Epithelial cell of prostate (primary cell): Measurements from ENCODE around the gene UTRN.

ENCODE experiments used
- DNase-seq: peaks from one replicate; pipeline ENCODE4 v3.0.0-alpha.2; 2011; ENCODE audit warnings: low read depth, low spot score
- H3K27ac ChIP-seq: fragments of 450-650 bp; 2 replicates; pipeline ENCODE4 v1.5.1; 2017; ENCODE audit warnings: mild to moderate bottlenecking

The UTRN gene

GRCh38 chr6:144284783-144285547 is at the start of gene UTRN:
UTRN (plus strand) TSS chr6:144285335; CDS start chr6:144291829, 6,494 bp downstream.
- DNase-seq = no peak
- peak within 1 kb of the TSS; percentile 58 for H3K27ac ChIP-seq

DNA sequence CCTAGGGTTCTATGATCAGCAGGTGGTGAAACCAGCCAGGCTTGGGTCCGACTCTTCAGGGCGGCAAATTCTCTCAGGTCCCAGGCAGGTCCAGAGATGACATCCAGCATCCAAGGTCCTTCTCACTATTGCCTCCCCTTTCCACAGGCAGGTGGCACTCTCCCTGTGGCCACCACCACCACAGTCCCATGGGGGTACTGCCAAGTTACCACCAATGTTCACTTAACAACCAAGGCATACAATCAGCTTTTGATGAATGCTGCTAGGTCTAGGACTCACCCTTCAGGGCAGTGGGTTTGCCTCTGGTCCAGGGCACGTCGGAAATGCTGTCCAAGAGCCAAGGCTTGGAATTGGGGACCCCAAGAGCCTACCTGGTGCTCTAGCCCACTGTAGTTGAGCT is 40.4 kb upstream of the UTRN start:
- no peak for DNase-seq
- H3K27ac ChIP-seq = no peak overlapping the region

GRCh38 chr6:144246988-144247387 is 38.1 kb upstream of the UTRN start:
- DNase-seq = no peak
- no peak overlapping the region for H3K27ac ChIP-seq

- no peak for DNase-seq
These were observed 37.1 kb upstream of the UTRN start for GRCh38 chr6:144248003-144248402.

DNA sequence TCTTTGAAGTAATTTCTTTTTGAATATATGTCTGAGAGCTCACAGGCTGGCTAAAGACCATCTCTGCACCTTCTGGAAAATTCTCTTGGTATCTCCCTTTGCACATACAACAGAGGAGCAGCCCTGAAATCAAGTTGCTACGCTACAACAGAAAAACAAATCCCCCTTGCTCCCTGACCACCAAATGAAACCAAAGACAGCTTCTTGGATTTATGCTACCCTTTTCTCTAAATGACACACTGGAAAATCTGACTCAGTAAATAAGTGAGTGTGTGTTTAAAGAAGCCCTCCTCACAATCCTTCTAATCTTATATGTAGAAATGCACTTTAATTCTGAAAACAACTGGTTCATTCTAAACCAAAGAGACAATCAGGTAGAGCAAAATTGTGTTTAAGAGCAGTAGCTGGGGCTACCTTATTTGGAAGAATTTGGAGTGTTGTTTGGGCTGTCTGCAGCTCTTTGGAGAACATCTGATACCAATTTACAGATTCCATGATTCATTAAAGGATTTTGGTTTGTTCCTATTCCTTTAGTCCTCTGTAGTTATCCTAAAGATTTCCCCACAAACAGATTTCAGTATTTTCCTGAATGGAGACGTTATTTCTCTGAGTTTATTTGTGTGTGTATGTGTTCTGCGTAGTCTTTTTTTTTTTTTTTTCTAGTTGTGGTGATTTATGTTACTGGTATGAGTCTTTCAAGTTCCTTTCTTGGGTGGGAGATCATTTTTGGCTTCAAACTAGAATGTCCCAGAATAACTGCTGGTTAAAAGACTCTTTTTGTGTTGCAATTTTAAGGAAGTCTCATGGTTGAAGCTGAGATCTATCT is 36.4 kb upstream of the UTRN start:
- no peak overlapping the region for H3K27ac ChIP-seq

More at GRCh38 chr6:144248003-144248402, 37.1 kb upstream of the UTRN start:
- H3K27ac ChIP-seq = no peak overlapping the region

DNA sequence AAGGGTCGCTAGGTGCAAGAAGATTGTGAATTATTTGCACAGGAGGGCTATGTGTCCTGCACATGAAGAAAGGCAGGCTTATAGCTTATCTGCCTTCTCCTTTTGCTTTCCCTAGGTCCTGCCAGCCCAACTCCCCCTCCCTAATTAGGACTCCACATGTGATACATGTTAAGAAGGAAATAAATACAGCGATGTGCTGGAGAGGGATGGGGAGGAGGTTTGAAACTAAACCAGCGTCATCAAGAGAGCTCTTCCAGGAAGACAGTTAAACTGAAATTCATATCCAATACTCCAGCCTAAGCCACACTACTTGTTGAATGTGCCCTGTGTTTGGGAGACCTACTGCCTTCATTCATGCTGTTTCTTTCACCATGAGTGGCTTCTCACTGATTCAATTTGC is 34.9 kb upstream of the UTRN start:
- no peak overlapping the region for H3K27ac ChIP-seq
- no peak for DNase-seq

More for the DNA sequence above, 36.4 kb upstream of the UTRN start:
- DNase-seq = no peak

DNA sequence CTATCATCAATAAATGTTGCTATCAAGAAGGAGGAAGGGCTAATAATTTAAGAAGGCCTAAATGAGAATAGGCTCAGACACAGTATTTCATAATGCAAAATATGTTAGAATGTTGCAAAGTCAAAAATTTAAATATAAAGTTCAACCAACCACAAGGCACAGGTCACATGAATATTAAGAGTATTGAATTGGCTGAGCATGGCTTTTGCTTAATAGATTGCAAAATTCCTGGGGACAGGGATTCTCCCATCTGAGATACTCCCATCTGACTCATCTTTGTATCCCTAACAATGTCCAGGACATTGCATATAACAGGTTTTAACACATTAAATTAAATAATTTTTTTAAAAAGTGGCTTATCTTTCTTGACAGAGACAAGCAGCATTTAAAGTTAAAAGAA is 32.9 kb upstream of the UTRN start:
- no peak overlapping the region for H3K27ac ChIP-seq
- no peak for DNase-seq

- no peak for DNase-seq
- no peak overlapping the region for H3K27ac ChIP-seq
These were observed 25.1 kb upstream of the UTRN start for GRCh38 chr6:144259986-144260385.

- H3K27ac ChIP-seq = no peak overlapping the region
- DNase-seq = no peak
These were observed 22.4 kb upstream of the UTRN start for GRCh38 chr6:144262470-144263369.

- H3K27ac ChIP-seq = peak overlapping the region; percentile 63
- DNase-seq = no peak
These were observed 21.3 kb upstream of the UTRN start for GRCh38 chr6:144263786-144264185.

DNA sequence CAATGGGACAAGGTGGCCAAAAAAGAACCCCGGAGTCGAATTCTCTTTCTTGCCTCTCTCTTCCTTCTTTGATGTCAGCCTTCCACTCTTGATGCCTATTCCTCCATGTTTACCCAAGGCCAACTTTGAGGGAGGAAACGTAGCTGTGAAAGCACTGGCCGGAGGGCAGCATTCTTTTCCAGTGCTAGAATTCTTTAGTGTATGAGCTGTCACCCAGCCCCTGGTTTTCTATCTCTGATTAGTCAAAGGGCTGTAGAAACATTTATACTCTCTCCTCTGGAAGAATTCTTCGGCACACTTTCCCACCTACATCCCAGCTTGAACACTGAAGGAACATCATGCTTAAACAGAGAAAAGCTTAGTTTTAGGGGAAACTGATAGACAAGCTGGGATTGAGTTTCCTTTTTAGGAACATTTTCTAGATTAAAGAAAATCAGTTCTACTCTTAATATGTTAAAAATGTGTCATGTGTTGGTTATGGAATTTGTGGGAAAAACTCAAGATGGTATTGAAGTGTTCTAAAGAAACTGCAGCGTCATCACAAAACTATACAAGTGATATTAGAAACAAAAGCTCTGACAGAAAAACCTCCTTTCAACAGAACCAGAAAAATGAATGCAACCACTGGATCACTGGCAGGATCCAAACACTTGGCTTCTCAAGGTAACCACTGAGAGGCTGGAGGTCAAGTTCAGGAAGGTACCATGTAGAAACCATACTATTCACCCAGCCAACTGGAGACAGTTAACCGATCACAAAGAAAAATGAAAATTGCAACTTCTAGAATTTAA is 20.7 kb upstream of the UTRN start:
- peak overlapping the region; percentile 63 for H3K27ac ChIP-seq

GRCh38 chr6:144265061-144265357 is 20.1 kb upstream of the UTRN start:
- DNase-seq = no peak
- peak overlapping the region; percentile 63 for H3K27ac ChIP-seq

More for the DNA sequence above, 20.7 kb upstream of the UTRN start:
- no peak for DNase-seq

- peak overlapping the region; percentile 63 for H3K27ac ChIP-seq
- DNase-seq = no peak
These were observed 19.7 kb upstream of the UTRN start for GRCh38 chr6:144265390-144265789.

GRCh38 chr6:144266091-144266649 is 19.0 kb upstream of the UTRN start:
- peak overlapping the region; percentile 63 for H3K27ac ChIP-seq
- peak; percentile 53 for DNase-seq

- no peak for DNase-seq
- no peak overlapping the region for H3K27ac ChIP-seq
These were observed 16.3 kb upstream of the UTRN start for GRCh38 chr6:144268794-144269349.

GRCh38 chr6:144277174-144277573 is 8.0 kb upstream of the UTRN start:
- DNase-seq = no peak

GRCh38 chr6:144277605-144278227 is 7.4 kb upstream of the UTRN start:
- H3K27ac ChIP-seq = no peak overlapping the region
- DNase-seq = no peak

More at GRCh38 chr6:144277174-144277573, 8.0 kb upstream of the UTRN start:
- H3K27ac ChIP-seq = no peak overlapping the region

- no peak for DNase-seq
These were observed 6.3 kb upstream of the UTRN start for GRCh38 chr6:144278659-144279314.

More at GRCh38 chr6:144278659-144279314, 6.3 kb upstream of the UTRN start:
- H3K27ac ChIP-seq = no peak overlapping the region
